ENCODE results near the gene CACNA1C.

CACNA1C gene

GRCh38 chr12:2083008-2083407, 30.2 kb downstream of the CACNA1C start:
- no peak for DNase-seq (ENCODE audit: low read depth)
- TF ChIP-seq, protein P1, sequence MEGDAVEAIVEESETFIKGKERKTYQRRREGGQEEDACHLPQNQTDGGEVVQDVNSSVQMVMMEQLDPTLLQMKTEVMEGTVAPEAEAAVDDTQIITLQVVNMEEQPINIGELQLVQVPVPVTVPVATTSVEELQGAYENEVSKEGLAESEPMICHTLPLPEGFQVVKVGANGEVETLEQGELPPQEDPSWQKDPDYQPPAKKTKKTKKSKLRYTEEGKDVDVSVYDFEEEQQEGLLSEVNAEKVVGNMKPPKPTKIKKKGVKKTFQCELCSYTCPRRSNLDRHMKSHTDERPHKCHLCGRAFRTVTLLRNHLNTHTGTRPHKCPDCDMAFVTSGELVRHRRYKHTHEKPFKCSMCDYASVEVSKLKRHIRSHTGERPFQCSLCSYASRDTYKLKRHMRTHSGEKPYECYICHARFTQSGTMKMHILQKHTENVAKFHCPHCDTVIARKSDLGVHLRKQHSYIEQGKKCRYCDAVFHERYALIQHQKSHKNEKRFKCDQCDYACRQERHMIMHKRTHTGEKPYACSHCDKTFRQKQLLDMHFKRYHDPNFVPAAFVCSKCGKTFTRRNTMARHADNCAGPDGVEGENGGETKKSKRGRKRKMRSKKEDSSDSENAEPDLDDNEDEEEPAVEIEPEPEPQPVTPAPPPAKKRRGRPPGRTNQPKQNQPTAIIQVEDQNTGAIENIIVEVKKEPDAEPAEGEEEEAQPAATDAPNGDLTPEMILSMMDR (IDR thresholded peaks at IDR 0.05; ENCODE audit: low read depth, low read length), result no peak
- TF ChIP-seq MYC (IDR thresholded peaks at IDR 0.05; ENCODE audit: low read depth, low read length) (no peak), MAX (IDR thresholded peaks at IDR 0.05; ENCODE audit: low read depth, low read length) (no peak), POLR2A (IDR thresholded peaks at IDR 0.05; ENCODE audit: extremely low read depth, insufficient read length) (no peak)
- H3K4me3 ChIP-seq (ENCODE audit: low read depth, low read length), result no peak overlapping the region

DNA sequence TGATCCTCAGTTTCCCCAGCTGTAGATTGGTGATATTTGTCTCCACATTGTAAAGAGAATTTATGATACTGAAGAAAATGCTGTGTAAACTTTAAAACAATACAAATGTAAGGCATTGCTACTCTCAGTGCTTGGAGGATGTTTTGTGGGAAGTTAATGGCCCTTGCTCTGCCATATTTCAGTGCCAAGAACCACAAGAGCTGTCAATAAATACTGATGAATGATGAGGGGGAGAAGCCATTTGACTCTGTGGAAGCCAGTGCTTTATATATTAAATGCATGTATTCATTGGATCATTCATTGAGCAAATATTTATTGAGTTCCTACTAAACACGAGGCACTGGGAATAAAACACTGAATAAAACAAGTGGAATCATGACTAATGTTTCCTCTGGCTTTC, 30.8 kb downstream of the CACNA1C start:
- TF ChIP-seq POLR2A (IDR thresholded peaks at IDR 0.05; ENCODE audit: extremely low read depth, insufficient read length), result no peak
- TF ChIP-seq MYC (IDR thresholded peaks at IDR 0.05; ENCODE audit: low read depth, low read length), result no peak
- no peak for TF ChIP-seq MAX (IDR thresholded peaks at IDR 0.05; ENCODE audit: low read depth, low read length)
- TF ChIP-seq, protein P1 (IDR thresholded peaks at IDR 0.05; ENCODE audit: low read depth, low read length), result no peak
- H3K4me3 ChIP-seq (ENCODE audit: low read depth, low read length), result no peak overlapping the region
- no peak for DNase-seq (ENCODE audit: low read depth)

- DNase-seq (ENCODE audit: low read depth), result peak; percentile 49
- no peak for TF ChIP-seq MAX (IDR thresholded peaks at IDR 0.05; ENCODE audit: low read depth, low read length)
- TF ChIP-seq, protein P1 (IDR thresholded peaks at IDR 0.05; ENCODE audit: low read depth, low read length), result no peak
- TF ChIP-seq MYC (IDR thresholded peaks at IDR 0.05; ENCODE audit: low read depth, low read length), result no peak
- TF ChIP-seq POLR2A (IDR thresholded peaks at IDR 0.05; ENCODE audit: extremely low read depth, insufficient read length), result no peak
- H3K4me3 ChIP-seq (ENCODE audit: low read depth, low read length), result no peak overlapping the region
Observed at GRCh38 chr12:2084553-2085296, 31.9 kb downstream of the CACNA1C start.

DNA sequence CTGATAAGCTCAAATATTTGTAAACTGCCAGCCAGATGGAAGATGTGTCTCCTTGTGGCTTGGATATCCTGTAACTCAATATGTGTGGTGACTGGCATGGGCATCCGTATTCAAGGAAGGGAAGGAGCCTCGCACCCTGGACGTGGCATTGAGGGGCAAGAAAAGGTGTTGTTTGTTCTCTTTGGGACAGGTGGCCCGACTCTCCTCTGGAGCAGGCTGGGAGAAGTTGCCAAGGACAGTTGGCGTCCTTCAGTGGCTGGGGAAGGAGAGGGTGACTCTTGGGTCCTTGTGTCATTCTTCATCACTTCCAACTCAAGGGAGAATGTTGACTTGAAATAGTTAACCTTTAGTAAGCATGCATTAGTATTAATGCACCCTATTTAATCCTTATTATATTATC, 39.6 kb downstream of the CACNA1C start:
- H3K4me3 ChIP-seq (ENCODE audit: low read depth, low read length), result no peak overlapping the region
- no peak for DNase-seq (ENCODE audit: low read depth)
- TF ChIP-seq MAX (IDR thresholded peaks at IDR 0.05; ENCODE audit: low read depth, low read length) (no peak), MYC (IDR thresholded peaks at IDR 0.05; ENCODE audit: low read depth, low read length) (no peak), POLR2A (IDR thresholded peaks at IDR 0.05; ENCODE audit: extremely low read depth, insufficient read length) (no peak)
- TF ChIP-seq, protein P1 (IDR thresholded peaks at IDR 0.05; ENCODE audit: low read depth, low read length), result no peak

- H3K4me3 ChIP-seq (ENCODE audit: low read depth, low read length), result no peak overlapping the region
- no peak for DNase-seq (ENCODE audit: low read depth)
- TF ChIP-seq, protein P1 (IDR thresholded peaks at IDR 0.05; ENCODE audit: low read depth, low read length), result no peak
- no peak for TF ChIP-seq POLR2A (IDR thresholded peaks at IDR 0.05; ENCODE audit: extremely low read depth, insufficient read length)
- no peak for TF ChIP-seq MYC (IDR thresholded peaks at IDR 0.05; ENCODE audit: low read depth, low read length)
- TF ChIP-seq MAX (IDR thresholded peaks at IDR 0.05; ENCODE audit: low read depth, low read length), result no peak
Observed at GRCh38 chr12:2092890-2093289, 40.1 kb downstream of the CACNA1C start.
